Suppressor macrophage treated with lipopolysaccharide for 4 hours (primary cell): Measurements from ENCODE around the gene JADE1.

Experiments
- DNase-seq: peaks from one replicate; pipeline ENCODE4 v3.0.0-alpha.2; 2020

JADE1 gene

DNA sequence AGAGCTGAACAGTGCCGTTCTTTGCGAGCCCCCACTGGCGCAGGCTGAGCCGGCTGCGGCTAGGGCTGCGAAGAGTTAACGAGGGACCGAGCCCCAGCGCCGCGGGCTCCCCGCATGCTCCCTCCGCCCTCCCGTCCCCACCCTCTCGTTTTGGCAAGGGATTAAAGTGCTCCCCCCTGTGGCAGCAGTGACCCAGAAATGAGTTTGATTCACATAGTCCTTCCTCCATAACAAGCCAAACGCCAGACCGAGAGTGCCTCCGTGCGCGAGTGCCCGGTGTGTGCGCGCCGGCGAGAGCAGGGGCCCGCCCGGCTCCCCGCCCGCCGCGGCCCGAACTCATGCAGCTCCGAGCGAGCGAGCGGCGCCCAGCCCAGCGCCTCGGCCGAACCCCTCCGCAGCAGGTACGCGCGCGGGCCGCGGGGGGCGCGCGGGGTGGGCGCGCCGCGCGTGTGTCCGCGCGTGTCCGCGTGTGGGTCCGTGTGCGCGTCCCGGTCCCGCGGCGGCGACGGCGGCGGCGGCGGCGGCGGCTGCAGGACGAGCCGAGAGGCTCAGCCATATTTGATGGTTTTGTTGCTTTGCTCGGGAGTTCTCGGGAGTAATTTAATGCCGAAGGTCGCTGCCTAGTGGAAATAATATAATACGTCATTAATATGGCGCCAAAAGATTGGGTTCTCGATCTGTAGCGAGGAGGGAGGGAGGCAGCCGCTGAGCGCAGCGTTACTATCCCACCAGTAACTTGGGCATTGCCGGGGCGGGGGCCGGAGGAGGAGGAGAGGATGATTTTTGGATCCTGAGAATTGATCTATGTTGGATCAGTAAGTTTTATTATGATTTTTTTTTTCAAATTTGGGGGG is at the start of gene JADE1:
Gene JADE1, plus strand, starts transcription at position 224 of the 854 bp plus-strand sequence. CDS start 22,059 bp downstream, outside the sequence.
- DNase-seq, result peak; percentile 94

DNA sequence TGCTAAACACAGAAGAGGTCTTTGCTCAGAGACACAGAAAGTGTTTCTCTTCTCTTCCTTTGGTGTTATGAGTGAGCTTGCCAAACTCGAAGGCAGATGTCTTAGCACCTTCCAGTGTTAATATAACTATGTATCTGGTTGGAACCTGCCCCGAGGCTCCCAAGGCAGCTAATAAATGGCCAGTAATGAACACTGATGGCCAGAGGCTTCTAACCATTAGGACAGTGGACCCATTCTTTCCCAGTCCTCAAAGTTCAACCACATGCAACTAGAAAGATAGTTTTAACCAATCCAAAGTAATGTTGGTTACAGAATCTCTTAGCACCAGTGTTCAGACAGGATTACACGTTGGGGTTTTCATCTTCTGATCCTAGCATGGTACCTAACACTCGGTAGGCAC is 42.7 kb upstream of the JADE1 start:
- no peak for DNase-seq

DNA sequence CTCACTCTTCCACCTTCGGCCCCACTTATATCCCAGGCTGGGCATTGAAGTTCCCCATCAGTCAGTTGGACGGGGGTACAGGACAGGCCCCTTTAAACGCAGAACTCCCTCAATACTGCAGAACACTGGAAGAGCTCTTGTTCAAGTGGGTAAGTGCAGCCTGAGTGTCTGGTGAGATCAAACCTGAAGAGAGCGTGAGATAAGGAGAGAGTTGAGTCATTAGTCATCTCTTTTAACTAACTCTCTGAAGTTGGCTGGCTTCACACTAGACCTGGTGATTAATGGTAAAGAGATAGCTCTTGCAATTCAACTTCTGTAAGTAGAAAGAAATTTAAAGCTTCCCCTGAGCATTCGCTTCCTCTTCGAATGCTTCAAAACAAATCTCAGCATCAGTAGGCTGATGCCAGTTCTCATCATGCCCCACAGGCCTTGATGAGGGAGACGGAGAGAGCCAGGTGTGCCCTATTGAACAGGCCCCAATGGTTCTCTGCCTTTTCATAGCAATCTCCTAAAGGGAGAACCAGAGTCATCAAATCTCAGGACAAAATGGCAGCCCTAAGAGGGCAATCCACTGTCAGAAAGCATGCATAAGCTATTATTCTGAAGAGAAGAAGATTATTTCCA is 41.0 kb upstream of the JADE1 start:
- DNase-seq, result no peak

DNA sequence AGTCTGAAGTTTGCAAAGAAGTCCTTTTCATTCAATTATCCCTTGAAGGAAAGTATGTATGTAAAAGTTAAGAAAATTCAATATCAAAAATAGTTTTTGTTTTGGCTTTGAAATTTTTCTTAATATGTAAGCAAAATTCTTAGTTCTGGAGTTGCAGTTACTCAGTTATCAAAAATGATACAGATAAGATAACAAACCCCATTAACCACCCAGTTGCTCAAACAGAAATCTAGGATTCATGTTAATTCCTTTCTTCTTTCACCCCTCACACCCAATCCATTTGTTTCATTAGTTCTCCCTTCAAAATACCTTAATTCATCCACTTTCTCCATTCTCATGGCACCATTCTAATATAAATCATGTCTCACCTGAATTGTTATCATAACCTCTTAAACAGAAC is 40.5 kb upstream of the JADE1 start:
- DNase-seq, result no peak

DNA sequence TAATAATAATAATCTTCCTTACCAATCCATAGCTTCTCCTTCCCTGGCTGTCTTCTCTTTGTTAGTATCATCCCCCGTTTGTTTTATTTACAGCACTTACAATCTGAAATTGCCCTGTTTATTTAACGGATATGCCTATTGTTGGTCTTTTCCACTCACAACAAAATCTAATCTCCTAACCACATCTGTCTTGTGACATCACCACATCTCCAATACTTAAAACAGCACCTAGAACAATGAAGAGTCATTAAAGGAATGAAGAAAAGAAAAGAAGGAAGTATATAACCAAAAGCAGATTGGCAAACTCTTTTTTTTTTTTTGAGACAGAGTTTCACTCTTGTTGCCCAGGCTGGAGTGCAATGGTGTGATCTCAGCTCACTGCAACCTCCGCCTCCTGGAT is 38.7 kb upstream of the JADE1 start:
- no peak for DNase-seq

DNA sequence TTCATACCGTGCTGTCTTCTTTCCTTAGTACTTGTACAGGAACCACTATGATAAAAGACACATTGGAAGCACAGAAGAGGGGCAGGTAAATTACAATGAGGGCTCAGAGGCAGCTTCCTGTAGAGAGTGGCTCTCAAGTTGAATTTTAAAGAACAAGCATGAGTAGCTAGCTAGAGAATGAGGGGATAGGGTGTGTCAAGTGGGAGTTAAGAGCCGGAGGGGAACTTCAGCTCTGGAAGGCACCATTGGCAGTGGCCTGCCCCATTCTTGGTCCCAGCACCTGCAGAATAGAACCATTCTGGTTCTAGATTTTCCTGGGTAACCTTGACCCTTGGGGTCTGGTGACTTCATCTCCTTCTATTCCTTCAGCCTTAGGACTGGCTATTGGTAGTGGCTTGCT is 34.0 kb upstream of the JADE1 start:
- DNase-seq, result no peak

DNA sequence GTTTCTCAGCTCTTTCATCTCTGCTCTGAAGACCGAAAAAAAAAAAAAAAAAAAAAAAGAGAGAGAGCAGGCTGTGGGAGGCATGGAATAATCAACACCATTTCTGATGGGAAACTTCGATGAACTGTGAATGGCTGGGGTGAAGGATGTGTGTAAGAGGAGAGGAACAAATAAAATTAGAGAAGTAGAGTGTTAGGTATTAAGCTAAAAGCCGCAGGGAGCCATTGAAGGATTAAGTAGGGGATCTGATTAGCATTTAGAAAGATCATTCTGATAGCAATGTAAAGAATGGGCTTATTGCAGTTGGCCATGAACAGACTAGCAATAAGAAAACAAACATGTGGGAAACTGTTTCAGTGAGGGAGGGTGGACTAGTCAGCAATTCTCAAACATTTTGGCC is 33.6 kb upstream of the JADE1 start:
- no peak for DNase-seq

DNA sequence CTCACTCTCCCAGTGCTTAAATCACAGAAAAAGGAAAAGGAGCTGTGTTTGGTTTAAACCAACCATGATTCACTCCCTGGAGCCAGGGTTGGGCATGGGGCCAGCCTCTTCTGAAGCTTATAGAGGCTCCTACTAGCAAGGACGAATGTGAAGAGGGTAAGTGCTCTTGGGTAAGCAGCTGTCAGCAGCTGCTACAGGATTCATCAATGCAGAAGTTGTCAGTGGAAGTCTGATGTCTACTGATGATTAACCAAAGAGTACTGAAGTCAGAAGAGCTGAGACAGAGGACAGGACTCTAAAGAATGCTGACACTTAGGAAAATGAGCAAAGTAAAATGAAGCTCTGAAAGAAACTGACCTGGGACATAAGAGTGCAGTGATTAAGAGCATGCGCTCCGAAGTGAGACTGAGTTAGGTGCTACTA is 32.7 kb upstream of the JADE1 start:
- no peak for DNase-seq

DNA sequence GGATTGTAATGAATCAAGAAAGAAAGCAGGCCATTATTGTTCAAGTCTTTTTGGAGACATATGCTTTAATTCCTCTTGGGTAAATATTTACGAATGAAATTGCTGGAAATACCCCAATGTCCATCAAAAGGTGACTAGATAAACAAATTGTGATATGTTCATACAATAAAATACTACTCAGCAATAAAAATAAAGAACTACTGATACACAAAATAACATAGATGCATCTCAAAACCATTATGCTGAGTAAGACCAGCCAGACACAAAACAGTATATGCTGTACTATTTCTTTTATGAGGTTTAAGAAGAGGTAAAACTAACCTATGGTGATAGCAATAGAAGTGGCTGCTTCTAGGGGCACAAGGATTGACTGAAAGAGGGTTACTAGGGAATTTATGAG is 28.8 kb upstream of the JADE1 start:
- no peak for DNase-seq

DNA sequence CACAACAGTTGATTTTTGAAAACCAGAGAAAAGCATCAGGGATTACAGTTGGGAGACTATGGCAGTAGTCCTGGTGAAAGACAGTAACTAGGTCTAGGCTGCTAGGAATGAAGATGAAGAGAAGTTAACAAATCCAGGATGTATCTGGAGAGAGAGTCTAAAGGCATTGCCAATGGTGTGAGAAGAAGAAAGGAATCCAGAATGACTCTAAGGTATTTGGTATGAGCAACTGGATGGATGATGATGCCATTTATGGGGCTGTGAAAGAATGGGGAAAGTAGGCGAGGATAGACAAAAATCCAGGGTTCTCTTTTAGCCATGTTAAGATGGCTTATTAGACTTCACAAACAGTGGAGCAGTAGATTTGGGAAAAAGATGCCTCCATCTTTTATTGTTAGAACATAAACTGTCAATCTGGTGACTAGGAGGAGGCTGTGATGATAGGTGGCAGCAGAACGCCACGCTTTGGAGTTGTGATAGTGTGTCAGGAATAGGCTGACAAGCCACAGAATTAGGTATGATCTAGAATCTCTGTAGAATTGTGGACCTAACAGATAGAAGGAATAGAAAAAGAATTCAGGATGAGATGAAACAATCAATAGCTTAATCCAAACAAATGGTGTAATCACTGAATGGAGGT is 27.3 kb upstream of the JADE1 start:
- peak; percentile 1 for DNase-seq

DNA sequence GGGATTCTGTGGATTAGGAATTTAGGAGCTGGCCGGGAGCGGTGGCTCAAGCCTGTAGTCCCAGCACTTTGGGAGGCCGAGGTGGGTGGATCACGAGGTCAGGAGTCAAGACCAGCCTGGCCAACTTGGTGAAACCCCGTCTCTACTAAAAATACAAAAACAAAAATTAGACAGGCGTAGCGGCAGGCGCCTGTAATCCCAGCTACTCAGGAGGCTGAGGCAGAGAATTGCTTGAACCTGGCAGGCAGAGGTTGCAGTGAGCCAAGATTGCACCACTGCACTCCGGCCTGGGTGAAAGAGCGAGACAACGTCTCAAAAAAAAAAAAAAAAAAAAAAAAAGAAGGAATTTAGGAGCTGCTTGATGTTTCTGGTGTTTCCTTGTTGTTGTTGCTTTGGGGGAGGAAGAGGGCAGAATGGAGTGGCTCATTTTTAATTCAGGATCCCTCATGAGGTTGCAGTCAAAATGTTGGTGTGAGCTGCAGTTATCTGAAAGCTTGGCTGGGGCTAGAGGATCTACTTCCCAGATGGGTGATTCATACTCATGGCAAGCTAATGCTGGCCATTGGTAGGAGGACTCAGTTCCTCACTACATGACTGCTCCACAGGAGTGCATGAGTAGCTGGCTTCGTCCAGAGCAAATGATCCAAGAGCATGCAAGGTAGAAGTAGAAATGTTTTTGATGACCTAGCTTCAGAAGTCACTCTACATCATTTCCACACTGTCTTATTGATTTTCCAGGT is 26.5 kb upstream of the JADE1 start:
- peak; percentile 3 for DNase-seq

DNA sequence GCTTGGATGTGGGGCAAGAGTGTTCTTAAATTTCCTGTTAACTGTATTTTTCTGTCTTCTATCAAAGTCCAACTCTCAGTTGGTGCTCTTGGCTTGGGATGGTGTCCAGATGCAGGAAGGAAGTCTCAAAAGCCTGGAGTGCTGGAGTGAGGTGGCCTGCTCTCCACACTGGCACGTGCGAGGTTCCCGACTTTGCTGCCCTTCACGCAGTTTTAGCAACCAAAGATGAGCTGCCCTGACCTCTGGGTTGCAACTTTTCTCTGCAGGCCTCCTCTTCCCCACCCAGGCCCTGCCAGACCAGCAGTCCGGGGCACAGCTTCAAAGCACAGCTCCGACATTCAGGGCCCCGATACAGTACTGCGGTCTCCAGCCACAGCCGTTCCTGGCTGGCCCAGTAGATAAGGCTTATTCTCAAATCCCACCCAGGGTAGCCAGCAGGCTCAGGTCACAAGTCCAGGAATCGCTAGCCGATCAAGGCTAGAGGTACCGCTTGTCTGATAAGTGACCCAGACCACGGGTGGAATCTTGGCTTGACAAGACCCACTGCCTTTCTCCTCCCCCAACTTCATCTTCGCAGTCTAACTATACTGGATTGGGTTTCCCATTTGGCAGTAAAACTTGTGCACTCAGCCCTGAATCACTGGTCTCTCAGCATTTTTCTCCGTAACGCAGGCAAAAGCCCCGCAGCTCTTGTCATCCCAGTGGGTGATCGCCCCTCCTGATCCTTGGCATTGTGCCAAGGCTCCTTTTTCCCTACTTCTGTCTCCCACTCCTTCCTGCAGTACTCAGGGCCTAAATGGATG is 21.8 kb upstream of the JADE1 start:
- DNase-seq, result no peak

DNA sequence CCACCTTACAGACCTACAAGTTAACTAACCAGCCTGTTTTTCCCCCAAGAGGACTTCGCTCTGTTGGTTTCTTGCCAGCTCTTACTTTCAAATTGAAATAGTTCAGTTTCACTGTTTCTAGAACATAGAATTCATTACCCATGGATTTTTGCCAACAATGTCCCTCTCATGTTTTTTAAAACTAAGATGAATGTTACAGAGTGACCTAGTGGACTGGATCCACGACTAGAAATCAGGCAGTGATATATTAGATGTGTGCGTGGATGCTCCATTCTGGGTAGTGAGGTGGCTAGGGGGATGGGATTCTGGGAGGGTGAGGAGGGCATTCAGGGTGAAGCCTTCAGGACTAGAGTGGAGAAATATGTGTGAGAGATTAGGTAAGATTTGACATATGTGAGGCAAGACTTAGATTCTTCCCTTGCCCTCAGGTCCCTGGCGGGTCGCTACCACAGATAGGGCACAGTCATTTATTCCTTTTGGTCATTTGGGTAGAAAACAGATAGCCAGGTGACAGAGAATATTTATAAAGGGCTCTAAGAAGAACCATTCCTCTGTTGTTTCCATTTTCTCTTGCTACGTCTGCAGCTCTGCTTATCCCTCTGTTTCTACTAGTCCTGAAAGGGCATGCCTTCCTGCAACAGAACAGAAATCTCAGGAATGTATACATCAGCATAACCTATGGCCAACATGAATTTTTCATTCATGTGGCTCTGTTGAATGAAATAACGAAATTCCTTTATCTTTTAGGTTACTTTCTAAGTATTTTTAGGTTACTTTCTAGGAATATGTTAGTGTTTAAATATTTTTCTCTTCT is 15.4 kb upstream of the JADE1 start:
- peak; percentile 1 for DNase-seq

DNA sequence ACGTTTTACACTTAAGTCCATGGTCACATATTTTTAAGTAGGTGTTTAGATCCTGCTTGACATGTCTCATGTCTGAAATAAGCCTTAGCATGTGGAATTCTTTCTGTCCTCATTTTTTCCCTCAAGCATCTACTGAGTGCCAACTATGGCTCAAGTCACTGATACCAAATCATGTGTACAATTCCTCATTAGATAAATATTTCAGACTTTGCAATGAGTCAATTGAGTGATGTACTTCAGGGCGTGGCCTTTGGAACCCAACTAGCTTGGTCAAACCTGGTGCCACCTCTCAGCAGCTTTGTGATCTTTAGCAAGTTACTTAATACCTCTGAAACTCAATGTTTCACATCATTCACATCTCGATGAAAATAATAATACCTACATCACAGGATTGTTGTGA is 12.6 kb upstream of the JADE1 start:
- DNase-seq, result no peak

DNA sequence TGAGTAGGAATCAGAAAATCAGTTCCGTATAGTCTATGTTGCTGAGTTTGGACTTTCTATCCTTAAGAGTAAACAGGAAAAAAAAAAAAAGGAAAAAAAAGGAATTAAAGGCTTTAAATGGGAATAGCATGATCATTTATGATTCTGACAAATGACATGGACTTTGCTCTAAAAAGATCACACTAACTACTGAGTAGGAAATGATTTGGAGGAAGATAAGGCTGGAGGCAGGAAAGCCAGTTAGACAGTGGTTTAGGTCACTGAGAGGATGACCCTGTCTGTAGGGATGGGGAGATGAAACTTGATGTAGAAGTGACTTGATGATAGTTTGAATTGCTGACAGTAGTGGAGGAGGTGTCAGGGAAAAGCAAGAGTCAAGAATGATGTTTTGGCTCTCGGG is 9.2 kb upstream of the JADE1 start:
- DNase-seq, result no peak

DNA sequence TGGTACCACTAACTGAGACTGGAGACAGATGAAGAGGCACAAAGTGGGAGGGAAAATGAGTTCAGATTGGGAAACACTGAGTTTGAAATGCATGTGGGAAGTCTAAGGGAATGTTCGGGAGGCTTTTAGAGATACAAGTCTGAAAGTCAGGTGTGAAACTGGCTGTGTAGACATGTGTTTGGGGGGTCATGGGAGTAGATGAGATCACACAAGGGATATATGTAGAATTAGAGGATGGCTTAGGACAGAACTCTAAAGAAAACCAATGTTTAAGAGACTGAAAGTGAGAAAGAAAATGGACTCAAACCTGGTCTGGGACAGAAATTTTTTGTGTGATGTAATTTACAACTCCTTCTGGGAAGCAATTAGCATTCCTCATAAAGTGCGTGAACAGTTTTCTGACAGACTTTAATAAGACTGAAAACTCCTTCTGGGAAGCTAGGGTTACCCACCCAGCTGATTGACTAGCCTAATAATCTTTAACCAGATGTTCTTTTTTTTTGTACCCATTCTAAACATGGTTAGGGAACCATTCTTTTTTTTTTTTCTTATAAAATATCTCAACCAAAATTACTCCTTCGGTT is 8.7 kb upstream of the JADE1 start:
- DNase-seq, result no peak

DNA sequence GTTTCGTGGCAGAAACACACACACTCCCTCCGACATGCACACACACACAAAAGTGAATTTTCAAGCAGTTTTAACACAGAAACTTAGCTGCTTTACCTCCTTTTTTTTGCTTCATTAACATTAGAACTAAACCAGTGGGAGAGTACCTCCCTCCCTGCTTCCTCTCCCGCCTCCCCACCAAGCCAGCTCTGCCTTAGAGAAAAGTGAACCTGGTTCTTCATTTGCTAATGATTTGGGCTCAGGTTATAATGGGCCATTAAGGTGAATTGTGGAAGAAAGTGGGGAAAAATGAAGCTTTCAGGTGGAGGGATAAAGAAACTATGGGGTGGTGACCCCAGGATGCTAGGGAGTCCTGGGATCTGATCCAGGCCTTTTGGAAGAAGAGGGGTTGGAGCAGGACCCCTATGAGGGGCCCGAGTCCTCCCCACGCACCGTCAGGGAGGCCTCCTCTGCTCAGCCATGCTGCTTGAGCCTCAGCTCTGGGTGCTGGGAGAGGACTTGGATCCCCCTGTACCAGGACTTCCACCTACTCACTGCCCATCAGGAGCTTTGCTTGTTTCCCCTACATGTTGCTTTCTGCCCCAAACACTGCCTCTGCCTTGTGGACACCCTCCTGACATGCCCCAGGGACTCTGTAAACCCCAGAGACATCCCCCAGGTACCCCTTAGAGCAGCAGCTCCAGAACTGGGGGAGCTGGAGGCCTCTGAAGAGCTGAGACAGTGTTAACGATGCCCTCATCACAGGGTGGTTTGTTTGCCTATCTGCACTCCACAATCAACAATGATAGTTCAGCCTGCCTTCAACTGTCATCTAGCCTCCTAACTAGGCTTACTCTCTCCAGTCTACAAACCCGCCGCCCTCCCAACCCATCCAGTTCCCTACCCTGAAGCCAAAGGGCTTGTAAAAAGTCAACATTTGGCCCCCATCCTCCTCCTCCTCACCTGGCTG is 6.5 kb upstream of the JADE1 start:
- no peak for DNase-seq

DNA sequence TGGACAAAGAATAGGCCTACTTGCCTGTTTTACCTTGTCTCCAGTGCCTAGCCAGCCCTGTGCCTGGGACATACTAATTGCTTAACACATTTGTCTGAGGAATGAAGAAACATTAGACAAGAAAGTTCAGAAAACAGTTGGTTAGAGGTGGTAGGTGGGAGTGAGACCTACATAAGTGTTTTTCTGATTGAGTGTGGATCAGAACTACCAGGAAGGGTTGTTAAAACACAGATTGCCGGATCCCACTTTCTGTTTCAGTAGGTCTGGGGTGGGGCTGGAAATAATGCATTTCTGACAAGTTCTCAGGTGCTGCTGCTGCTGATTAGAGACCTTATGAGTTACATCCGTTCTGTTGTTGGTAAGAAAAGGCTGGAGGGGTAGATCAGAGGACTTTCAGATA is 5.7 kb upstream of the JADE1 start:
- no peak for DNase-seq

DNA sequence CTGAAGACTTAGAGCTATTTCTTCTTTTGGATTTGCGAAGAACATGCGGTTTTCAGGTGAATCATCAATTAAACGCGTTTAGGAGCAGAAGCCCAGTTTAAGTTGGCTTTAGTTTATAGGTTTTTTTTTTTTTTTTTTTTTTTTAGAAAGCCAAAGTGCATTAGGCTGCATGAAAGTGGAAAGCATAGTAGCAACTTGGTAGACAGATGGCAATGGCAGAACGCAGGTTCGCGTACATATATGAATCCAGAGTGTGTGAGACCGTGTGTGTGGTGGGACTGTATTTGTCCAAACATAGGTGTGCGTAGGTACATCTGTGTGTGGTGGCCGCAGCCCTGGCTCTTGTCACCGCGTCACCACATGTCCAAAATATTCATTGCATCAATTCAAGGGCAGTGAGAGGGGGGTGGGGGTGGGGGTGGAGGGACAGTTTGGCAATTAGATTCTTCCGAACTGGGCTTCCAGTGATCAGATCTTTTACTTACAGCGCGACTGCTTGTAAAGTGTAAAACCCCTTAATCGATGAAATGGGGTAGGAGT is 901 bp downstream of the JADE1 start:
- no peak for DNase-seq
